ENCODE data around the gene RGL4.

Gene RGL4

DNA sequence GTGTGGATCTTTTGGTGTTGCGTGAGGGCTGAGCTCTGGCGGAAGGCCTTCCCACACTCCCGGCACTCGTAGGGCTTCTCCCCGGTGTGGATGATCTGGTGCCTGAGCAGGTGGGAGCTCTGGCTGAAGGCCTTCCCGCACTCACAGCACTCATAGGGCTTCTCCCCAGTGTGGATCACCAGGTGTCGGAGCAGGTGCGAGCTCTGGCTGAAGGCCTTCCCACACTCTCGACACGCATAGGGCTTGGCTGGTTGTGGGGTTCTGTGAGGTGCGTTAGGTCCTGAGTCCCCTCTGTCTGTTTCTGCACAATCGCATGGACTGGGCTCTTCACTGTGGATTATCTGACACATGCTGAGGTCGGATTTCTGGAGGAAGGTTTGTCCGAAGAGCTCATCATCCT, 53.7 kb downstream of the RGL4 start:
- DNase-seq, result no peak

DNA sequence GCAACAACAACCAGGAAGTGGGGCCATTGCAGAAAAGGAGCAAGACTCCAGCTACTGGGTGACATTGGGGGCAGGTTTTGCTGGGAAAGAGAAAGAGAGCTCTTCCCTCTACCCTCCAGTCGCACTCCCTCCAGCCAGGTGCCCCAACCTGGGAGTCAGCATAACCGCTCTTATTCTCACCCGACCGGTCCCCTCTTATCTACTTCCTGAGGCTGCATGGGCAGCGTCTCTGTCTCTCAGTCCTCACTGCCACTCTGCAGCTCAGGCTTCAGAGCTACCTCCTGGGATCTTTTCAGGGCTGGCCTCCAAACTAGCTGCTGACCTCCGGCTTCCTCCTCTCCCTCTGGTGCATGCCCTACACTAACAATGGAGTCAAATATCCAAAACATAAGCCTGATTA, 55.0 kb downstream of the RGL4 start:
- no peak for DNase-seq

All from NCI-H1048 (cell line).